GM12878 (cell line): ENCODE results near the gene AGMAT. TPM values are rescaled to one million over a fixed set of nuclear protein-coding genes. Genes with fewer than 3 reads are reported as not detected.

Source experiments
- BCL3 ChIP-seq: IDR thresholded peaks from 2 replicates; pipeline ENCODE4 v1.6.1; 2011; ENCODE audit warnings: borderline replicate concordance, low read depth, mild to moderate bottlenecking, moderate library complexity, low read length; ENCODE audit not compliant: insufficient read depth, poor library complexity, severe bottlenecking
- CBX5 ChIP-seq: sonication (generic); IDR thresholded peaks from 2 replicates; pipeline ENCODE4 v1.6.1; 2016; ENCODE audit warnings: low read depth, moderate library complexity, mild to moderate bottlenecking, inconsistent platforms
- EED ChIP-seq: sonication (generic); IDR thresholded peaks from 2 replicates; pipeline ENCODE4 v1.6.1; 2016; ENCODE audit warnings: antibody characterized with exemption, low read depth
- EGR1 ChIP-seq, 2 experiments: IDR thresholded peaks; 1 replicate in 1 of 2; 2 replicates in 1 of 2; pipeline ENCODE4 v1.6.1; 2011 to 2012; ENCODE audit warnings: low read depth in 2 of 2, low read length in 2 of 2, borderline replicate concordance in 1 of 2, mild to moderate bottlenecking in 1 of 2, moderate library complexity in 1 of 2
- ETV6 ChIP-seq, 2 experiments: fragments of 450-650 bp in 1 of 2; IDR thresholded peaks in 1 of 2; conservative IDR thresholded peaks in 1 of 2; 2 replicates each; pipeline ENCODE4 v1.6.1; 2014; ENCODE audit warnings: antibody characterized with exemption in 1 of 2, borderline replicate concordance in 1 of 2, low read depth in 1 of 2, mild to moderate bottlenecking in 1 of 2, moderate library complexity in 1 of 2
- FOS ChIP-seq: IDR thresholded peaks from 3 replicates; pipeline ENCODE4 v1.6.1; 2011; ENCODE audit warnings: borderline replicate concordance; ENCODE audit not compliant: insufficient read length; ENCODE audit errors: extremely low read depth
- FOXM1 ChIP-seq: IDR thresholded peaks from 2 replicates; pipeline ENCODE4 v1.6.1; 2012; ENCODE audit warnings: low read depth, mild to moderate bottlenecking, inconsistent platforms, low read length, moderate library complexity
- HDAC2 ChIP-seq: fragments of 200-600 bp; sonication (generic); IDR thresholded peaks from 2 replicates; pipeline ENCODE4 v1.6.1; 2017
- KLF5 ChIP-seq: fragments of 450-650 bp; IDR thresholded peaks from 2 replicates; pipeline ENCODE4 v1.6.1; 2014; ENCODE audit warnings: mild to moderate bottlenecking; ENCODE audit not compliant: partially characterized antibody
- MXI1 ChIP-seq: fragments of 150-350 bp; IDR thresholded peaks from 2 replicates; pipeline ENCODE4 v1.6.1; 2011; ENCODE audit warnings: low read depth, mild to moderate bottlenecking, inconsistent platforms, low read length, improper control_type of control experiment
- NFYB ChIP-seq: IDR thresholded peaks from 2 replicates; pipeline ENCODE4 v1.6.1; 2011; ENCODE audit warnings: low read depth, mild to moderate bottlenecking, low read length, improper control_type of control experiment, moderate library complexity; ENCODE audit not compliant: insufficient read depth
- NKRF ChIP-seq: fragments of 450-650 bp; conservative IDR thresholded peaks from 2 replicates; pipeline ENCODE4 v1.6.1; 2017; ENCODE audit warnings: mild to moderate bottlenecking, moderate library complexity
- NRF1 ChIP-seq: conservative IDR thresholded peaks from 2 replicates; pipeline ENCODE4 v1.6.1; 2011; ENCODE audit warnings: mild to moderate bottlenecking, low read depth, low read length, improper control_type of control experiment
- RAD21 ChIP-seq: IDR thresholded peaks from 2 replicates; pipeline ENCODE4 v1.6.1; 2011; ENCODE audit warnings: mild to moderate bottlenecking, low read depth, low read length, moderate library complexity; ENCODE audit not compliant: insufficient read depth
- RUNX3 ChIP-seq: IDR thresholded peaks from 2 replicates; pipeline ENCODE4 v1.6.1; 2012; ENCODE audit warnings: low read length, inconsistent platforms
- SMC3 ChIP-seq: IDR thresholded peaks from 2 replicates; pipeline ENCODE4 v1.6.1; 2011; ENCODE audit warnings: low read length, improper control_type of control experiment, borderline replicate concordance
- SREBF1 ChIP-seq: IDR thresholded peaks from 2 replicates; pipeline ENCODE4 v1.6.1; 2012; ENCODE audit warnings: mild to moderate bottlenecking, low read length
- SUPT20H ChIP-seq: IDR thresholded peaks from 2 replicates; pipeline ENCODE4 v1.6.1; 2011; ENCODE audit warnings: low read depth, mild to moderate bottlenecking, low read length, moderate library complexity, borderline replicate concordance; ENCODE audit not compliant: control insufficient read depth
- TCF7 ChIP-seq: IDR thresholded peaks from 2 replicates; pipeline ENCODE4 v1.6.1; 2014; ENCODE audit warnings: antibody characterized with exemption, borderline replicate concordance
- YBX1 ChIP-seq: fragments of 450-650 bp; IDR thresholded peaks from 2 replicates; pipeline ENCODE4 v1.6.1; 2016; ENCODE audit warnings: antibody characterized with exemption
- YY1 ChIP-seq: IDR thresholded peaks from 2 replicates; pipeline ENCODE4 v1.6.1; 2011; ENCODE audit warnings: low read depth, mild to moderate bottlenecking, low read length
- ZBTB11 ChIP-seq: fragments of 450-650 bp; formaldehyde crosslinking; IDR thresholded peaks from 2 replicates; pipeline ENCODE4 v1.5.0; 2022; ENCODE audit warnings: mild to moderate bottlenecking, missing genetic modification characterization
- ZNF207 ChIP-seq: fragments of 450-650 bp; IDR thresholded peaks from 2 replicates; pipeline ENCODE4 v1.6.1; 2014; ENCODE audit warnings: antibody characterized with exemption, mild to moderate bottlenecking, borderline replicate concordance
- polyA plus RNA-seq, 11 experiments: library from polyadenylated mRNA; depleted of rRNA in 4 of 11; unstranded in 6 of 11; stranded (reverse) in 5 of 11; fragments of >200 nt; fragmentation: Nextera tagmentation in 4 of 11; fragmentation: Illumina TruSeq in 1 of 11; extraction: Ambion mirVana in 4 of 11; extraction: Trizol in 1 of 11; gene quantifications; 1 replicate in 1 of 11; 2 replicates in 10 of 11; pipeline versions ENCODE4 v1.2.1 to v1.2.3, GENCODE V29; 2011 to 2016; ENCODE audit warnings: inconsistent platforms in 2 of 11, missing spikeins in 2 of 11, low read depth in 1 of 11
- total RNA-seq, 4 experiments: library from RNA; depleted of rRNA in 3 of 4; stranded (reverse); fragments of >200 nt in 3 of 4; fragmentation: Illumina TruSeq in 1 of 4; extraction: Trizol in 1 of 4; gene quantifications; 2 replicates each; pipeline versions ENCODE4 v1.2.1 to v1.2.3, GENCODE V29; 2013 to 2021

The AGMAT gene
- total and polyA plus RNA-seq, 10 of the 15 experiments (the other 5 are each of a cell fraction or from before 2014, with no cell fraction given), result 0.47 to 7.9 (median 4.7) TPM

GRCh38 chr1:15603050-15603965, 18.5 kb upstream of the AGMAT start (continued):
- TF ChIP-seq NKRF, result peak; percentile 76; the same call in 1 of the 2 replicates
- peak; percentile 84 for TF ChIP-seq FOS
- TF ChIP-seq KLF5, result no peak
- no peak for TF ChIP-seq SMC3
- TF ChIP-seq MXI1, result peak; percentile 81
- no peak for TF ChIP-seq YBX1
- peak; percentile 98 for TF ChIP-seq NFYB
- no peak for TF ChIP-seq FOXM1
- TF ChIP-seq EED, result no peak
- TF ChIP-seq ZNF207, result 0 out of 2 replicates have a peak, but pooled peaks have one; percentile 17
- no peak for TF ChIP-seq SREBF1
- TF ChIP-seq RAD21, result no peak
- 0 out of 2 replicates have a peak, but pooled peaks have one; percentile 18 for TF ChIP-seq CBX5
- no peak for TF ChIP-seq HDAC2
- TF ChIP-seq BCL3, result no peak
- TF ChIP-seq SUPT20H, result no peak
- TF ChIP-seq TCF7, result no peak
- TF ChIP-seq ETV6 (conservative IDR thresholded peaks at IDR 0.05 in 1 of 2, IDR thresholded peaks at IDR 0.05 in 1 of 2; ENCODE audit: borderline replicate concordance in 1 of 2, low read depth in 1 of 2), result no peak
- TF ChIP-seq RUNX3, result peak; percentile 76
- TF ChIP-seq YY1, result no peak
- TF ChIP-seq EGR1 (IDR thresholded peaks at IDR 0.05; ENCODE audit: borderline replicate concordance in 1 of 2, low read depth in 2 of 2, low read length in 2 of 2), result peak in 1 of 2 experiments; percentile 78; a peak in 1 of 3 replicates
- TF ChIP-seq NRF1, result no peak
- no peak for TF ChIP-seq ZBTB11 (CRISPR knock-in tag)
